ENCODE measurements around the gene FBXO46.

The FBXO46 gene

DNA sequence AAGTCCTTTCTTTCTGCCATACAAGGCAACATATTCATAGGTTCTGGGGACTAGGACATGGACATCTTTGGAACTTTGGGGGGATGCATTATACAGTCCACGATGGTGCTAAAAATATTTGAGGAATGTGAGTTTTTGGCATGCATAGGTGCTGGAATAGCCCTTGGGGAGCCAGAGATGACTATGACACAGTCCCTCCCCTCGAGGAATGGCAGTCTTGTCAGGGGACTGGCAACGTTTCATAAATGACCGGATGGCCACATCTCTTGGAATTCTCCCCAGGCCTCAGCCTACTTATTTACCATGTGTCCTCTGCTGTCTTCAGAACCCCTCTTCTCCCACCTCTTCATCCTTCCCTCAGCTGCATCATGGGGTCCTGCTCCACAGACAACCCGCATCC is 16.2 kb upstream of the FBXO46 start:
- Histone ChIP-seq H3K4me2 (ENCODE audit: low read length) (no peak overlapping the region), H3K36me3 (ENCODE audit: control insufficient read depth, low read length) (no peaks in the 10 kb centered on the region), H3K4me3 (ENCODE audit: low read length) (no peak overlapping the region), H3K4me1 (ENCODE audit: control insufficient read depth, low read length) (no peaks in the 10 kb centered on the region), H3K27ac (ENCODE audit: low read depth, low read length) (no peak overlapping the region), H4K20me1 (ENCODE audit: control insufficient read depth, insufficient read depth, low read depth, low read length) (no peaks in the 10 kb centered on the region), H3K27me3 (ENCODE audit: control insufficient read depth, low read length) (peaks cover 15% of the 10 kb centered on the region), H3K79me2 (ENCODE audit: control insufficient read depth, low read length) (no peaks in the 10 kb centered on the region), H3F3A (ENCODE audit: control insufficient read depth, insufficient read depth) (no peaks in the 10 kb centered on the region), H3K9me2 (replicated peaks; ENCODE audit: control insufficient read depth, low read length) (no peaks in the 10 kb centered on the region), H3K9me3 (ENCODE audit: control insufficient read depth, insufficient read depth, low read length) (no peaks in the 10 kb centered on the region)
- TF ChIP-seq CTCF (IDR thresholded peaks at IDR 0.05; ENCODE audit: low read depth, low read length, poor library complexity, severe bottlenecking) (no peak), EZH2phosphoT487 (IDR thresholded peaks at IDR 0.05; ENCODE audit: borderline replicate concordance, low read length) (no peak)

- Histone ChIP-seq H4K20me1 (ENCODE audit: control insufficient read depth, insufficient read depth, low read depth, low read length) (no peaks in the 10 kb centered on the region), H3K4me1 (ENCODE audit: control insufficient read depth, low read length) (no peaks in the 10 kb centered on the region), H3K4me3 (ENCODE audit: low read length) (no peak overlapping the region), H3K9me3 (ENCODE audit: control insufficient read depth, insufficient read depth, low read length) (no peaks in the 10 kb centered on the region), H3F3A (ENCODE audit: control insufficient read depth, insufficient read depth) (no peaks in the 10 kb centered on the region), H3K79me2 (ENCODE audit: control insufficient read depth, low read length) (no peaks in the 10 kb centered on the region), H3K9me2 (replicated peaks; ENCODE audit: control insufficient read depth, low read length) (no peaks in the 10 kb centered on the region), H3K4me2 (ENCODE audit: low read length) (no peak overlapping the region), H3K27me3 (ENCODE audit: control insufficient read depth, low read length) (peaks cover 15% of the 10 kb centered on the region), H3K27ac (ENCODE audit: low read depth, low read length) (no peak overlapping the region), H3K36me3 (ENCODE audit: control insufficient read depth, low read length) (no peaks in the 10 kb centered on the region)
- TF ChIP-seq CTCF (IDR thresholded peaks at IDR 0.05; ENCODE audit: low read depth, low read length, poor library complexity, severe bottlenecking) (no peak), EZH2phosphoT487 (IDR thresholded peaks at IDR 0.05; ENCODE audit: borderline replicate concordance, low read length) (no peak)
Observed at GRCh38 chr19:45745606-45746005, 14.9 kb upstream of the FBXO46 start.

DNA sequence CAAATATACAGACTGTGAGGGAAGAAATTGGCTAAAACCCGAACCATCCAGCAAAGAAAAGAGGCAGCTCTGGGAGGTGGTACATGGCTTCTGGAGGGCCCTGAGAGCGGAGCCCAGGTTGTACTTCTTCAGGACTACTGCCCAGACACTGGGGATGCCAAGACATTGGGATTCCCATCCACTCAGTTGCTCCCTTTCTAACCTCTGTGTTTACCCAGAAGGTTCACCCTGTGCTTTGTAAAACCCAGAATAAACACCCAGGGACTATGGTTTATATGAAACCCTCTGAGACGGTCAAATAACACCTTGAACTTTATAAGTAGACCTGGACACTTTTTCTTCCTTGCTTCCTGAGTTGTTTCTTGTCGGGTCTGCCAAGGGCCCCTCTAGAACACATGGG is 12.3 kb upstream of the FBXO46 start:
- TF ChIP-seq CTCF (IDR thresholded peaks at IDR 0.05; ENCODE audit: low read depth, low read length, poor library complexity, severe bottlenecking) (no peak), EZH2phosphoT487 (IDR thresholded peaks at IDR 0.05; ENCODE audit: borderline replicate concordance, low read length) (no peak)
- Histone ChIP-seq H3K36me3 (ENCODE audit: control insufficient read depth, low read length) (no peaks in the 10 kb centered on the region), H3K27ac (ENCODE audit: low read depth, low read length) (no peak overlapping the region), H3K79me2 (ENCODE audit: control insufficient read depth, low read length) (no peaks in the 10 kb centered on the region), H3F3A (ENCODE audit: control insufficient read depth, insufficient read depth) (no peaks in the 10 kb centered on the region), H4K20me1 (ENCODE audit: control insufficient read depth, insufficient read depth, low read depth, low read length) (no peaks in the 10 kb centered on the region), H3K9me2 (replicated peaks; ENCODE audit: control insufficient read depth, low read length) (no peaks in the 10 kb centered on the region), H3K9me3 (ENCODE audit: control insufficient read depth, insufficient read depth, low read length) (no peaks in the 10 kb centered on the region), H3K4me3 (ENCODE audit: low read length) (no peak overlapping the region), H3K27me3 (ENCODE audit: control insufficient read depth, low read length) (peaks cover 15% of the 10 kb centered on the region), H3K4me2 (ENCODE audit: low read length) (no peak overlapping the region), H3K4me1 (ENCODE audit: control insufficient read depth, low read length) (no peaks in the 10 kb centered on the region)
